ENCODE data around the gene ERI3.

DNA sequence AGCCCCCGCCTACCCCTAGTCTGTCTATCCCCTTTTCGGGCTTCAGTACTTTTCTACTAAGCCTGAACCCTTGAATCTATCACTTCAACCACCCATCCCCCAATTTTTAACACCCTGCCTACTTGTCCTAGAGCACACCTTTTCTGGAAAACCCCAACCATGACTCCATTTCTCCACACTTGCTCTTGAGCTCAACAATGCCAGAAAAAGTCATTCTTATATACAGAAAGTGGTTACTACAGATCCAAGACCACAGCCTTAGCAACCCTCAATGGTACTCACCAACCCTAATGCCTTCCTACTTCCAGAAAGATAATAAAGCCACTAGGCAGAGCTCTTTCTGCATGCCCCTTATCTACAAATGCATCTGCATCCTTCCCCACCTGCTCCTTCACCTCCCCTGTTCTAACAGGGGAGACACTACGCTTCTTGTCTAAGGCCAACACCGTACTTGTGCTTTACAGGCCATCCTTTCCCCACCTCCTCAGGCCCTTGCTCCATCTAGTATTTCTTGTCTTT, 100.6 kb downstream of the ERI3 start:
- no peak for TF ChIP-seq EZH2 (IDR thresholded peaks at IDR 0.05)
- no peak for TF ChIP-seq CTCF (IDR thresholded peaks at IDR 0.05 in 2 of 3, conservative IDR thresholded peaks at IDR 0.05 in 1 of 3; ENCODE audit: borderline replicate concordance in 1 of 3, insufficient read depth in 1 of 3, low read depth in 2 of 3, low read length in 2 of 3)
- no peak for TF ChIP-seq POLR2A (IDR thresholded peaks at IDR 0.05; ENCODE audit: borderline replicate concordance, extremely low read depth, insufficient read depth, insufficient read length)

Measured in HCT116 (cell line).